Activated CD8-positive, alpha-beta memory T cell treated with anti-CD3 and anti-CD28 coated beads, Interleukin-2, amount 10 ng/mL, durations not matched to agents 7 days and 5 days (primary cell): ENCODE measurements around the gene EPN1. TPM values are rescaled to one million over a fixed set of nuclear protein-coding genes. Genes with fewer than 3 reads are reported as not detected.
A peak's percentile ranks its signal among the peaks of the same experiment; 100 is the strongest.

Source experiments
- ATAC-seq: fragments of 150-1000 bp; cut with Tn5 transposase; one replicate; pipeline ENCODE4 v1.10.0; 2021; ENCODE audit warnings: moderate library complexity
- CTCF ChIA-PET: fragments of 350-600 bp; sonication (Branson Sonifier 250); formaldehyde crosslinking; loops from one replicate; lab custom pipeline; 2021; ENCODE audit warnings: antibody characterized with exemption; lab: Charles Lee
- DNase-seq: peaks from one replicate; pipeline ENCODE4 v3.0.0-alpha.2; 2020
- H3K27ac Mint-ChIP-seq: one replicate; pipeline ENCODE4 v1.8.0; 2021; ENCODE audit warnings: mild to moderate bottlenecking, mixed read lengths
- H3K27me3 Mint-ChIP-seq: one replicate; pipeline ENCODE4 v1.8.0; 2021; ENCODE audit warnings: mixed read lengths
- H3K36me3 Mint-ChIP-seq: one replicate; pipeline ENCODE4 v1.8.0; 2021; ENCODE audit warnings: mild to moderate bottlenecking, mixed read lengths
- H3K4me1 Mint-ChIP-seq: one replicate; pipeline ENCODE4 v1.8.0; 2021; ENCODE audit warnings: mixed read lengths
- H3K4me3 Mint-ChIP-seq: one replicate; pipeline ENCODE4 v1.8.0; 2021; ENCODE audit warnings: mild to moderate bottlenecking, moderate library complexity, mixed read lengths
- H3K9me3 Mint-ChIP-seq: one replicate; pipeline ENCODE4 v1.8.0; 2022; ENCODE audit warnings: low read depth, mixed read lengths
- total RNA-seq, 2 experiments: library from RNA; stranded (reverse); gene quantifications; one replicate each; pipeline ENCODE4 v1.2.3, GENCODE V29; 2021

The EPN1 gene
- total RNA-seq, 2 experiments from 2014 or later = 55.7 to 63.7 TPM

DNA sequence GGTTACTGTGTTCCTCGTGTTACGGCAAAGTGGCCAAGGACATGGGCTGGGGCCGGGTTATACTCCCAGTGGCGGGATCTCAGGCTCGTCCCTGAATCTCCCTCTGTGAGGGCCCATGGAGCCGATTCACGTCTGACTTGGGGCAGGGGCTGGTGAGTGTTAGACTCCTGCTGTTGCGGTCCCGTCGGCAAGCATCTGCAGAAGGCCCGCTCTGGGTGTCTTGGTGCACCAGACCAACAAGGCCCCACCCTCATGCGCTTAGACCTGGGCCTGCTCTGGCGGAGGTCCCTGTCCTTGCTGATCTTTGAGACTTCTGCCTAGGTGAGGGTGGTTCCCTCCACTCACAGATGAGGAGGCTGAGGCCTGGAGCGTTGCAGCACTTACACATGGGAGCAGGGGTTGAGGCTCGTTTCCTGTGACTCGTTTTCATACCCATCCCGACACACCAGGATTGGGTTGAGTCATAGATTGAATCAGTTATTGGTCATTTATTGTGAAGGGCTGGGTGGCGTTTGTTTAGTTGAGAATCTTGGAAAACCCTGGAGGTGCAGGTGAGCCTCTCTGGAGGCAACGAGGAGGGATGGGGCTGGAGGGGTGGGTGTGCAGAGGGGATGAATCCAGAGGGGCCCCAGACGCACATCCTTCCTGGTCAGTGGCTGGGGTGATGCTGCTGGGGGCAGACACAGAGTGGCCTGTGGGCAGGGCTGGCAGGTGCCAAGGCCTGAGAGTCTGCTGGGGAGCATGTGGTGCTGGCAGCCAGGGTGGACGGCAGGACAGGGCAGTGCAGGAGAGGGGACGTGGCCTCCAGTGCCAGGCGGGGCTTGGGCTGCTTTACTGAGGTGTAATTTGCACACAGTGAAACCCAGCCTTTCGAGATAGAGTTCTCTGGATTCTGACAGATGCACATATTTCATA, 4.6 kb downstream of the EPN1 start:
- ATAC-seq (no peak), DNase-seq (no peak)
- CTCF ChIA-PET = no interaction called here
- Mint-ChIP-seq H3K36me3 (peaks cover 20% of the 10 kb centered on the region), H3K4me1 (peaks cover 43% of the 10 kb centered on the region), H3K27ac (peak overlapping the region; percentile 34), H3K9me3 (no peaks in the 10 kb centered on the region), H3K27me3 (no peaks in the 10 kb centered on the region), H3K4me3 (no peak overlapping the region)

DNA sequence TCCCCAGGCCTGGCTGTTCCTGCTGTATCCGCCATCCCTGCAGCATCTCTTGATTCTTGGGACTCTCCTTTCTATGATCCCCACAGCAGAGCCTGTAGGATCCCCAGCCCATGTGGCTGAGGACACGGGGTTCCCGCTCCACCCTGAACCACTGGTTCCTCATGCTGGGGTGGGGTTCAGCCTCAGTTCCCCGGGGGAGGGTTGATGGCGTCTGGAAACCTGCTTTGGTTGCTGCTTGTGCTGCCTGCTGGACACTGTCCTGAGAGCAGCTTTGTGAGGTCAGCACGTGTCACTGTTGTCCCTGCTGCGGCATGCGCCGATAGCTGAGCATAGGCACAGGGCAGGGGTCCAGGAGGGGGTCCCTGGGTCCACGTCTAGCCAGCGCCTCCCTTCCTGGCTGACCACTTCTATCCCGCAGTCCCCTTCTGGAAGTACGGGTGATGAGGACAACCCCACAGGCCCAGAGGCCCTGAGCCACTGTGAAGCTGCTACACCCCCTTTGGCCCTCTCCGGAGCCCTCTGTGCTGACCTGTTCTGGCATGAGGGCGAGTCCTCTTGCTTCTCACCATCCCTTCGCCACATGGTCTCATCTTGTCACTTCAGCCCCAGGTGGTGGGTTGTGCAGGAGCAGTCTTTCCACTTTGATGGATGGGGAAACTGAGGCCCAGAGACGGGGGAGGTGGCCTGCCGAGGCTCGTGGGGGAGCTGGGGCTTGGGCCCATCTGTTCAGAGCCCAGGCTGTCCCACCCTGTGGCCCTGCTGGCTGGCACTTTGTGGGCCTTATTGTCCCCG, 5.5 kb downstream of the EPN1 start:
- H3K4me3 Mint-ChIP-seq = no peak overlapping the region
- H3K27me3 Mint-ChIP-seq = no peaks in the 10 kb centered on the region
- ATAC-seq = no peak
- H3K9me3 Mint-ChIP-seq = no peaks in the 10 kb centered on the region
- CTCF ChIA-PET = no interaction called here
- DNase-seq = no peak
- H3K4me1 Mint-ChIP-seq = peaks cover 41% of the 10 kb centered on the region
- peaks cover 21% of the 10 kb centered on the region for H3K36me3 Mint-ChIP-seq
- H3K27ac Mint-ChIP-seq = no peak overlapping the region

DNA sequence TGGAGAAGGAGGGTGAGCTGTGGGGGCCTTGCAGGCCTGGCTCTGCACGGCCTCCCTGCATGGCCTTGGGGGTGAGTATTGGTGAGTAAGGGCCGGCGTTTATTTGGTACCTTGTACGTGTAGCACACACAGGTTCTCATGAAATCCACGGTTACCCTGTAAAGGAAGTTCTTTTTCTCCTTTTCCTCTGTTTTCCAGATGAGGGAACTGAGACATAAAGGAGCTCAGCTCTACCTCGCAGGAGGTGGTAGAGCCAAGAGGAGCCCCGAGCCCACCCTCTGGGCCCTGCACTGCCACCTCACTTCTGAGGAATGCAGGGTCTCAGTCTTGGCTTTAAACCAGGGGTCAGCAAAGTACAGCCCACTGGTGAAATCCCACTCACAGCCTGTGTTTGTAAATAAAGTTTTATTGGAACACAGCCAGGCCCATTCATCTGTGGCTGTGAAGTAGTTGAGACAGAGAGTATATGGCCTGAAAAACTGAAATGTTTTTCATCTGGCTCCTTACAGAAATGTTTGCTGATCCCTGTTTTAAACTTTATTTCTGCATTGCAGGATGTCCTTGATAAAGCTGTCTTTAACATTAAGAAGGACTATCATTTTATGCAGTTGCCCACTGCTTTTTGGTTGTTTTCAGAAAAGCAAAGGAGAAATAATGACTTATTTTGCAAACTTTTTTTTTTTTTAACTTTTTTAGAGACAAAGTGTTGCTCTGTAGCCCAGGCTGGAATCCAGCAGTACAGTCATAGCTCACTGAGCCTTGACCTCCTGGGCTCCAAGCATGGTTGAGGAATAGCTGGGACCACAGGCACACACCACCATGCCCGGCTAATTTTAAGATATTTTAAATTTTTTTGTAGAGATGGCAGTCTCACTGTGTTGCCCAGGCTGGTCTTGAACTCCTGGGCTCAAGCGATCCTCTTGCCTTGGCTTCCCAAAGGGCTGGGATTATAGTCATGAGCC, 6.4 kb downstream of the EPN1 start:
- Mint-ChIP-seq H3K4me1 (peaks cover 35% of the 10 kb centered on the region), H3K27me3 (no peaks in the 10 kb centered on the region), H3K9me3 (no peaks in the 10 kb centered on the region), H3K36me3 (peaks cover 22% of the 10 kb centered on the region), H3K4me3 (no peak overlapping the region), H3K27ac (no peak overlapping the region)
- ATAC-seq (no peak), DNase-seq (no peak)
- CTCF ChIA-PET = no interaction called here

DNA sequence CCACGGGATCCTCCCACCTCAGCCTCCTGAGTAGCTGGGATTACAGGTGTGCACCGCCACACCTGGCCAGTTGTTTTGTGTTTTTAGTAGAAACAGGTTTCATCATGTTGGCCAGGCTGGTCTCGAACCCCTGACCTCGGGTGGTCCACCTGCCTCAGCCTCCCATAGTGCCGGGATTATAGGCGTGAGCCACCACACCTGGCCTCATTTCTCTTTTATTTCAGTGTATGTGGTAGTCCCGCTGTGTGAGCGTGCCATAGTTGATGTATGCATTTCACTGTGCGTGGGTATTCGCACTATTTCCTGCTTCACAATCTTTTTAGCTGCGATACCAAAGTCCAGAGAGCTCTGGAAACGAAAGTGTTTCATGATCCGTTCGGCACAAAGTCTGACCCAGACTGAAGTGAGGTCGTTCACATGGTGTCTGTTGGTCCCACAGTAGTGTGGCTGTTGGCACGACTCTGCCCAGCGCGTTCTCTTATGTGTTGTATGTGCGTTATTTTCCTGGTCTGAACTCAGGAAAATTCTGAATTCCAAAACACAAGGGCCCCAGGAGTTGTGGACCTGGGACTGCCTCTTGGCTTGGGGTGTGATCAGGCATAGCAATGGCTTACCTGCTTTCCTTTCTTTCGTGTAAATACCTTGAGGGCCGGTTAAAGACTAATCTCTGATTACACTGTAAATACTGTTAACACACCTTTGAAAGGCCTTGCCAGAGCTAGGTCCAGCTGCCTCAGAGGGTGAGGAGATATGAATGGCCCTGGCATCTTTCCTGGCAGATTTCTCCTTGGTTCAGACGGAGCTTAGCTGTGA, 8.6 kb downstream of the EPN1 start:
- Mint-ChIP-seq H3K4me3 (no peak overlapping the region), H3K27ac (no peak overlapping the region), H3K9me3 (no peaks in the 10 kb centered on the region), H3K27me3 (no peaks in the 10 kb centered on the region), H3K4me1 (peaks cover 13% of the 10 kb centered on the region), H3K36me3 (peaks cover 15% of the 10 kb centered on the region)
- DNase-seq (no peak), ATAC-seq (no peak)
- CTCF ChIA-PET = interaction anchor here (0.8 kb wide), 1 partner anchor 12 kb away, joined by 3 read pairs; no protein-coding TSS in a partner anchor

DNA sequence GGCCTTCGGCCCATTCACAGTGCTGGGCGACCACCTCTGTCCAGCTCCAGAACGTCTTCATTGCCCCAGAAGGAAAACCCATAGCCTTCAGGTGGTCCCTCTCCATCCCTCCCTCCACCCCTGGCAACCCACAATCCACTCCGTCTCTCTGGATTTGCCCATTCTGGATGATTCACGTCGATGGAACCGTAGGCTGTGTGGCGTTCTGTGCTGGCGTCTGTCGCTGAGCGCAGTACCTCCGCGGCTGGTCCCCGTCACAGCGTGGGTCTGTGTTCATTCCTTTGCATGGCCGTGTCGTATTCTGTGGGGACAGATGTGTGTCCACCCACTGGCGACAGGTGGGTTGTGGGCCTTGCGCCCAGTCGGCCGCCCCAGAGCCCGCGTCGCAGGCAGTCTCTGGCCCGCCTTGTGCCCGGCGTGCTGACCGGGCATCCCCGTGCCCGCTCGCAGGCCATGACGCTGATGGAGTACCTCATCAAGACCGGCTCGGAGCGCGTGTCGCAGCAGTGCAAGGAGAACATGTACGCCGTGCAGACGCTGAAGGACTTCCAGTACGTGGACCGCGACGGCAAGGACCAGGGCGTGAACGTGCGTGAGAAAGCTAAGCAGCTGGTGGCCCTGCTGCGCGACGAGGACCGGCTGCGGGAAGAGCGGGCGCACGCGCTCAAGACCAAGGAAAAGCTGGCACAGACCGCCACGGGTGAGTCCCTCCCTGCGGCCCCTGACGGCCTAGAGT, 10.1 kb downstream of the EPN1 start:
- DNase-seq = no peak
- CTCF ChIA-PET = no interaction called here
- no peak for ATAC-seq
- Mint-ChIP-seq H3K27me3 (no peaks in the 10 kb centered on the region), H3K4me3 (no peak overlapping the region), H3K27ac (no peak overlapping the region), H3K4me1 (no peaks in the 10 kb centered on the region), H3K36me3 (peaks cover 12% of the 10 kb centered on the region), H3K9me3 (no peaks in the 10 kb centered on the region)

DNA sequence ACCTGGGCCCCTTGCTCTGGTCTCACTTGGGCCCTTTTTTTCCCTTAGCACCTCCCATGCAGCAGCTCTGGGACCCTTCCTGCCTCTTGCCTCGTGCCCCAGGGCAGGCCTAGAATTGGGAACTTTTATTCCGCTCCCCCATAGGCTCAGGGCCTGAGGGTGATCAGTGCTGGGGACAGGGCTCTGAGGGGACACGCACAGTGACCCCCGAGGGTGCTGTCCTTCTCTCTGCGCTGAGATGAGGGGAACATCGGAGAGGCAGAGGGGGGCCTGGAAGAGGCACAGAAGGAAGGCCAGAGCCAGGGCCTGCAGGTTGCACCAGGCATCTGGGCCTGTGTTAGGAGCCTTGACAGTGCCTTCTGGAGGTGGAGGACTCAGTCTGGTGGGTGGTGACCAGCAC, 10.8 kb downstream of the EPN1 start:
- Mint-ChIP-seq H3K4me1 (no peaks in the 10 kb centered on the region), H3K9me3 (no peaks in the 10 kb centered on the region), H3K27ac (no peak overlapping the region), H3K27me3 (no peaks in the 10 kb centered on the region), H3K36me3 (peaks cover 12% of the 10 kb centered on the region), H3K4me3 (no peak overlapping the region)
- DNase-seq = no peak
- ATAC-seq = no peak
- CTCF ChIA-PET = no interaction called here

DNA sequence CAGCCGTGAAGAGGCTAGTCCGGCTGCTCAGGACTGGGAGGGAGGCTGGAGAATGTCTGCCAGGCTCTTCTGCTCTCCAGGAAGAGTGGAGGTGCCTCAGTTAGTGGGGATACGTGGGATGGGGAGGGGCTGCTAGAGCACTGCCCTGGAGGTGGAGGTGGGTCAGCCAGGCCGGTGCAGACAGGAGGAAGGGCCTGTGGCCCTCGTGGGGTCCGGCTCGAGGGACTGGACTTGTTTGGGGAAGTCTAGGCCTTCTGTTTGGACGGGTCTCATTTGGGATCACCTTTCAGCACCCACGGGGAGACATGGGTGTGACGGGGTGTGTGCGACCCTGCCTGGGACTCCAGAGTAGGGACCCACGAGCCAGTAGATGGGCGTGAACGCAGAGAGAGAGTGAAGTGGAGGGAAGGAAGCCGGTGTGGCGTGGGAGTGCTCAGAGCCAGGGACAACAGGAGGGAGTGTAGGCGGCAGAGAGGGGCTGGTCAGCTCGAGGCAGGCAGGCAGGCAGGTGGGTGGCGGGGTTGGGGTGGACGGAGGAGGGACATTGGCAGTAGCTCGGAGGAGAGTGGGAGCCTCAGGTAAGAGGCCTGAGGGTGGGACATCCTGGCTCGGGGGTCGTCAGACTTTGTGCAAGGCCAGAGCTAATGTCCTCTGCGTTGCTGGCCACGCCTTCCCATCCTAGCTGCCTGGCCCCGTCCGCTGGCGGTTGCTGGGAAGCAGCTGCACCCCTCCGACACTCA, 11.5 kb downstream of the EPN1 start:
- peaks cover 12% of the 10 kb centered on the region for H3K36me3 Mint-ChIP-seq
- H3K27me3 Mint-ChIP-seq = no peaks in the 10 kb centered on the region
- no peak for ATAC-seq
- H3K9me3 Mint-ChIP-seq = no peaks in the 10 kb centered on the region
- H3K27ac Mint-ChIP-seq = no peak overlapping the region
- CTCF ChIA-PET = no interaction called here
- no peak for DNase-seq
- no peaks in the 10 kb centered on the region for H3K4me1 Mint-ChIP-seq
- no peak overlapping the region for H3K4me3 Mint-ChIP-seq

DNA sequence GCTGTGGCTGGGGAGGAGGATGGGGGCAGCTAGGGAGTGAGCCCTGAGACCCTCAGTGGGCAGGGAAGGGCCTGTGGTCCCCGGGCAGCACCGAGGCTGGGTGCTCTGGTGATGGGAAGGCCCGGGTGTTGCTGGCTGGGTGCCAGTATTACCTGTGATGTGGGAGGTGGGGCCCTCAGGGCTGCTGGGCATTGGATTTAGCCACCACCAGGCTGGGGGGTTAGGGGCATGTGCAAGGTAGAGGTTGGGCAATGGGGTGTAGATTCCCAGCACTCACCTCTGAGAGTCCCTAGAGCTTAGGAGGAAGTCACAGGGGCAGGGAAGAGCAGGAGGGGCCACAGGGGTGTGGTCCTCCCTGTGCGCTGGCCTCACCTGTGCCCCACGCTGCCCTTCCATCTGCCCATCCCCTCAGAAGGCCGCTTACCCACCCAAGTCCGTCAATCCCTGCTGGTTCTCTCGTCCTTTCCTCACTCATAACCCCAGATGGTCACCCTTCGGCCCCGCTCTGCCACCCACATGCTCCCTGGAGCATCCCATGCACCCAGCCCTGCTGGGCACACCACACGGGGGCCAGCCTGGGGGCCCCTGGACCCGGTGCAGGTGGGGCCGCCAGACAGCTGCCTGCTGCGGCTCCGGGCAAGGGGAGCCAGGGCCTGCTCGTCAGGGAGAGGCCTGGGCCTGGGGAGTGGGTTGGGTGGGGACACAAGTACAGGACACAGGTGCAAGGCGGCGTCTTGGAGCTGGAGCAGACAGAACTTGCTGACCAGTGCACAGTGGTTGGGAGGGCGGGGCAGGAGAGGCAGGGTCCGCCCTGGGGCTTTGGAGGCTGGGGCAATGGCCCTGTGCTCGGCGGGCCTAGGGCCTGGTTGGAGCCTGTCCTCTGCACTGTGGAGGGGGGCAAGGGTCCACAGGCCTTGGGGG, 12.5 kb downstream of the EPN1 start:
- CTCF ChIA-PET = no interaction called here
- no peak for ATAC-seq
- H3K4me3 Mint-ChIP-seq = no peak overlapping the region
- no peaks in the 10 kb centered on the region for H3K4me1 Mint-ChIP-seq
- H3K9me3 Mint-ChIP-seq = no peaks in the 10 kb centered on the region
- no peaks in the 10 kb centered on the region for H3K27me3 Mint-ChIP-seq
- H3K36me3 Mint-ChIP-seq = peaks cover 9% of the 10 kb centered on the region
- no peak for DNase-seq
- H3K27ac Mint-ChIP-seq = no peak overlapping the region

DNA sequence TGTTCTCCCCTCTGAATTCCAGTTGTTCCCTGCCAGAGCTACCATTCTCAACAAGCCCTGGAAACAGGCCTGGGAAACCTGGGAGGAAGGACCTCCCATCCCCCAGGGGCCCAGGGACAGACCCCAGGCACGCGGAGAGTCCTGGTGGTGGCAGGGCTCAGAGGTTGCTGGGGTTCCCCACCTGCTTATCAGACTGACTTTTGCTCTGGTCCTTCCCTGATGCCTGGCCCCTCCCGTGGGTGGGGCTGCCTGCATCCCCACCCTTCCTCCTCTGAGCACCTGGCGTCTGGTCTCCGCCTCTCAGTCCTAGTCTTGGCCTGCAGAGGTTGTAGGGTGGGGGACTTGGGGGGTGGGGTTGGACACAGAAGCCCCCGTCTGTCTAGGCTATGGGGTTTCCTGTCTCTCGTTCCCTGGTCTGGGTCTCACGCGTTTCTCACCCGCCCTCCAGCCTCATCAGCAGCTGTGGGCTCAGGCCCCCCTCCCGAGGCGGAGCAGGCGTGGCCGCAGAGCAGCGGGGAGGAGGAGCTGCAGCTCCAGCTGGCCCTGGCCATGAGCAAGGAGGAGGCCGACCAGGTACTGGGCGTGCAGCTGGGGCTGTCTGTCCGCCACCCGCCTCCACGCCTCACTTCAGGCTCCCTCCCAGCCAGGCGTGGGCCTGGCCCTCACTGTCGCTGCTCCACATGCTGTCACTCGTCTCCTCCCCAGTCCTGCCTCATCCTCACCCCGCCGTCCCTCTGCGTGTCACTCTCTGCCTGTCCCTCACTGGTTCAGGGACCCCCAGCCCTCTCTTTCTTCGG, 13.6 kb downstream of the EPN1 start:
- H3K4me3 Mint-ChIP-seq = no peak overlapping the region
- H3K4me1 Mint-ChIP-seq = no peaks in the 10 kb centered on the region
- no peaks in the 10 kb centered on the region for H3K9me3 Mint-ChIP-seq
- H3K36me3 Mint-ChIP-seq = peaks cover 11% of the 10 kb centered on the region
- no peak for DNase-seq
- ATAC-seq = no peak
- H3K27me3 Mint-ChIP-seq = no peaks in the 10 kb centered on the region
- H3K27ac Mint-ChIP-seq = no peak overlapping the region
- CTCF ChIA-PET = no interaction called here

DNA sequence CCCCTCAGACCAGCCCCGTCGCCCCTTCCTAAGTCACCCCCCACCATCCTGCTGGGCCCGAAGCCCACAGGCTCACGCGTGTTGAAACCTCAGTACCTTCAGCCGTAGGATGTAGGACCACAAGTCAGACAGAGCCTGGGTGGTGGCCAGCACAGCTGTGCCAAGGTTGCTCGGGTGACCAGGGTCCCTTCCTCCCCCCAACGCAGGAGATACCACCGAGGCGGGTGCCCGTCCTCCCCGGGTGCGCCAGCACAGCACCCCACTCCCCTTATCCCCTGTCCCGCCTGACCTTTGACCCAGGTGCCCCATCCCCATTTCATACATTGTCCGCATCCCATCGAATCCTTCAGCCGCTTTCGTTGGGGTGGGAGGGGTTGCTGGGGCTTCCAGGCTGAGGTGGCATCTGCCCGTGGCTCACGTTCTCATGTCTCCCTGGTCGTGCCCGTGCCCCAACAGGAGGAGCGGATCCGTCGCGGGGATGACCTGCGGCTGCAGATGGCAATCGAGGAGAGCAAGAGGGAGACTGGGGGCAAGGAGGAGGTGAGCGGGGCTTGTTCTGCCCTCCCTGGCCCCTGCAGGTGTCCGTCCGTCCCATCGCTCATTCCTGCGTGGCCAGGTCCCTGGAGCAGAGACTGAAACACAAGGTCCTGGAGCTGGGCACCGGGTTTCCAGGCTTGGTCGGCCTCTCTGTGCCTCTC, 14.5 kb downstream of the EPN1 start:
- no peak overlapping the region for H3K4me3 Mint-ChIP-seq
- H3K36me3 Mint-ChIP-seq = peaks cover 12% of the 10 kb centered on the region
- H3K4me1 Mint-ChIP-seq = no peaks in the 10 kb centered on the region
- no peaks in the 10 kb centered on the region for H3K9me3 Mint-ChIP-seq
- no peak overlapping the region for H3K27ac Mint-ChIP-seq
- no peaks in the 10 kb centered on the region for H3K27me3 Mint-ChIP-seq
- no peak for ATAC-seq
- CTCF ChIA-PET = no interaction called here
- no peak for DNase-seq
